HG02970 (cell line): ENCODE measurements around the gene XYLT1.

Experiments used
- ATAC-seq: cut with Tn5 transposase; IDR thresholded peaks from one replicate; pipeline ENCODE4 v1.9.1; 2021; ENCODE audit warnings: mild to moderate bottlenecking, moderate library complexity, moderate number of reproducible peaks; ENCODE audit not compliant: unreplicated experiment, low FRiP score

The XYLT1 gene

DNA sequence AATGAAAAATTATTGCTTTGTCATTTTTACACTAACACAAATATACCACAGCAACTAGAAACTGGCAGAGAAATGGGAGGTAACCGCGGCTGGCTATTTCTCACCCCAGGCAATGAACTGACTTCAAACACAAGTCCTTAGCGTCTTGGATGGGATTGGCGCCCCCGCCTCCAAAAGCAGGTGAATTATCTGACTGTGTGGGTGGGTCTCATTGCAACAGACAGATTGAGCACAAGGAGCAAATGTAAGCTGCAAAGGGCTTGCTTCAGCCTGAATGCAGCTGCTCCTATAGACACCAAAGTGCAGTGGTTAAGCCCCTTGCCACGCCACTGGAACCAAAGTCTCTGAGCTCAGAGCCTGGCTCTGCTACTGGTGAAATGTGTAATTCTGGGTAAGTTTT lies 225.0 kb downstream of the XYLT1 start:
- ATAC-seq = no peak

DNA sequence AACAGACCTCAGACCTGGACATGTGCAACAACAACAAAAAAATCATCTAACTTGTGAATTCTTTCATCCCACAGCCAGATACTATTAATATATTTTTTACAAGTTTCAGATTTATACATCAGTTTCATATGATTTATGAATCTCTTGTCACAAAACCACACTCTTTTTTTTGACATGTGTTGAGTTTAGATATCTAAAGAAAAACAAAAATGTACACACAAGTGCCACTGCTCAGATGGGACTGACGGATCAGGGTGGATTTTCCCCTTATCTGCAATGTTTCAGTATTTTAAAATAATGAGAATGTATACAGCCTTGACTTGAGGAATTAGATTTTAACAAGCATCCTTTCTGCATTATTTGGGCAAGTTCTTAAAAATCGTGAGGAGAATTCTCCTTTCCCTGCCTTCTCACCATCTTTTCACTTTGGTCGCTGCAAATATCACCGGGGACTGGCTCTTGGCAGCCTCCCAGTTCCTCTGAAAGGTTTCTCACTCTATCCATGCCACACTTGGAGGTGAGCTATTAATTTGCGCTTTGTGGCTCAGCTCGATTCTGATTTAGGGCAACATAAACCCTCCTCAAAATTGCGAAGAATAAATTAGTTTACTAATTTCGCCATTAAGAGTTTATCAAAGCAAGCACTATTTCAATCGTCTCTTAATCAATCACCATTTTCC lies 225.7 kb downstream of the XYLT1 start:
- no peak for ATAC-seq

DNA sequence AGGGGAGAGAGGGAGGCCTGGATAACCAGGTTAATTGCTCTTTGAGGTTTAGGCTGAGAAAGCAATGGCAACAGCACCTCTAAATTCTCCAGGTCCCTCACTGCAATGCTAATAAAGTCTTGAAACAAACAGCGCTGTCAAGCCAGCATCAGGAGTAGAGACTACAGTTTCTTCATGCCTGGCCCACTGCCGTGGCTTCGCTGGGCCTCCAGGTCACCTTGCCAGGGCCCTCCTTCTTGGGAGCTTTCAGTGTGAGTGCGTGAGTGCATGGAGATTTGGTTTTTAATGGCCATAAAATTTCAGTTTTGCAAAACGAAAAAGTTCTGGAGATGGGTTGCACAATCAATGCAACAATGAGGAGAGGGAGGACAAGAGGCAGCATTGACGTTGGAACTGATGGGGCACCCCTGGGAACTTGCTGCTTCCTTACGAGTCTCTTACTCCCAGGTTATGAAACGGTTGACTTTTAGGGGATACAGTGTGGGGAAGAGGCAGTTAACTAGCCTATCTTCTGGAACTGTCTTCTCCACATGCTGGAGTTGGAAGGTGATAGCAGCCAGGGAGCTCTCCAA lies 229.4 kb downstream of the XYLT1 start:
- ATAC-seq = no peak

GRCh38 chr16:17238285-17239028 lies 232.3 kb downstream of the XYLT1 start:
- ATAC-seq = no peak

GRCh38 chr16:17237350-17237944 lies 233.3 kb downstream of the XYLT1 start:
- ATAC-seq = no peak

- ATAC-seq = no peak
Measured at GRCh38 chr16:17235147-17235815, 235.5 kb downstream of the XYLT1 start.

DNA sequence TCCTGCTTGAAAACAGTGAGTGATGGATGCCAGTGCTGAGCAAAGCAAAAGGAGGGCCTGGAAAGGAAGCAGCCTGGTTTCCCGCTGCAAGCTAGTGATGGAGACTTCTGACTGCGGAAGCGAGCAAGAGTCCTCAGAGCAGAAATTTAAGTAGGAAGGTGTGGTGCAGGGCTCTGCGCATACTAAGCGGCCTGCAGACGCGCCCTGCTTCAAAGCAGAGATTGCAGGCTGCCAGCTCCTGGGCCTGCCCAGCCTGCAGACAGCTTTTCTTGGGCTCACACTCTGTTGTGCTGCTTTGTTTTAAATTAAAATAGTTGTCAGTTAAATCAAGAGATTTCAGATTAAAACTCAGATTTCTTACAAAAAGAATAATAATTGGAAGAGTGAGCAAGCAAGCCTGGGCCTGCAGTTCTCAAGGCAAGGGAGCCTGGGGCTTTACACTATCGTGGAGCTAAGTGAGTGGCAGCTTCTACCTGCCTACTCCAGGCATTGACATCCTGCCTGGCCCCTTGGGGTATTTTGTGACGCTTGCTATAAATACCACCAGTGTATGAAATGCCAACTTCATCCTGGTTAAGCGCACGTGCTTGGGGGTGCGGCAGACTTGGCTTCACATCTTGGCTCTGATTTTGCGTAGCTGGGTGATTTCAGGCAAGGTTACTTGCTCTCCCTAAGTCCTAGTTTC lies 237.3 kb downstream of the XYLT1 start:
- no peak for ATAC-seq

DNA sequence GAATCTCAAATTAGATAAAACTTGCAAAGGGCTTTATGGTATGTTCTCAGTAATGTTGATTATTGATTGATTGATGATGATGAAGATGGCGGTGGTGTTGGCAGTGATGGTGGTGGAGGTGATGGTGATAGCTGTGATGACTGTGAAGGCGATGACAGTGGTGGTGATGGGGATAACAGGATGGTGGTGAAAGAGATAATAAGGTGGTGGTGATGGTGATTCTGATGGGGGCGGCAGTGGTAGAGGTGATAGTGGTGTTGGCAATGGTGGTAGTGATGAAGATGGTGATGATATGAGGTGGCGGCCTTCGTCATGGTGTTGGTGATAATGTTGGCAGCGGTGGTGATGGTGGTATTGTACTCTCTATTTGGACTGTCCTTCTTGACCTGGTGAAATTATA lies 238.3 kb downstream of the XYLT1 start:
- ATAC-seq = no peak

- ATAC-seq = no peak
Measured at GRCh38 chr16:17231972-17232371, 238.8 kb downstream of the XYLT1 start.

DNA sequence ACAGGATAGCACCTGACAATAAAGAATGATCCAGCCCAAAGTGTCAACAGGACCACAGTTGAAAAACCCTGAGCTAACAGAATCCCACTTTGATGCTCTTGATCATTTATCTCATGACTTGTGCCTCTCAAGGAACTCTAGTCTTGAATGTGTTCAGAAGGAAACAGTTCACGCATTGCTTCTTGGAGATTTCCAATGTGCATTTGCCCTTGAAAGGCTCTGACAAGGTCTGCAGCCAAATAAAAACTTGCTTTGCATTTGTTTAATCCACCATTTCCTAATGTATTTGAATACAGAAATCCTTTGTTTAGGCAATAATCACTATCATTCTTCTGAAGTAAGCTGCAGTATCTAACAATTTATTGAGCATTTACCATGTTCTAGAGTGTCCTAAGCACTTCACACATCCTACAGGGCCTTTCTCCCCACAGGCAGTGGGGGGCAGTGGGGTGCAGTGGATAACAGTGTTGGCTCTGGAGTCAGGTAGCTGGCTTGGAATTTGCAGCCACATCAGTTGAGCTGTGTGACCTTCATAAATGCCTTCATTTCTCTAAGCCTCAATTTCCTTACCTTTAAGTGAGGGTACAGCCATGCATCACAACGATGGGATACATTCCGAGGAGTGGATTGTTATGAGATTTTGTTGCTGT lies 239.7 kb downstream of the XYLT1 start:
- no peak for ATAC-seq

DNA sequence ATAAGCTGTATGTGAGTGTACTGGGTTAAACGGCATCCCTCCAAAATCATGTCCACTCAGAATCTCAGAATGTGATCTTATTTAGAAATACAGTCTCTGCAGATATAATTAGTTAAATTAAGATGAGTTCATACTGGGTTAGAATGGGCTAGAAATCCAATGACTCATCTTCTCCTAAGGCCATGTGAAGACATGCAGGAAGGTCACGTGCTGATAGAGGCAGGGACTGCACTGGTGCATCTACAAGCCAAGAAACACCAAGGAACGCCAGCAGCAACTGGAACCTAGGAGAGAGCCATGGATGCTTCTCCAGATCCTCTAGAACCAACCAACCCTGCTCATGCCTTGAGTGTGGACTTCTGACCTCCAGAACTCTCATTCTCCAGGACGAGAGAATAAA lies 241.0 kb downstream of the XYLT1 start:
- no peak for ATAC-seq

GRCh38 chr16:17229131-17229530 lies 241.6 kb downstream of the XYLT1 start:
- no peak for ATAC-seq

DNA sequence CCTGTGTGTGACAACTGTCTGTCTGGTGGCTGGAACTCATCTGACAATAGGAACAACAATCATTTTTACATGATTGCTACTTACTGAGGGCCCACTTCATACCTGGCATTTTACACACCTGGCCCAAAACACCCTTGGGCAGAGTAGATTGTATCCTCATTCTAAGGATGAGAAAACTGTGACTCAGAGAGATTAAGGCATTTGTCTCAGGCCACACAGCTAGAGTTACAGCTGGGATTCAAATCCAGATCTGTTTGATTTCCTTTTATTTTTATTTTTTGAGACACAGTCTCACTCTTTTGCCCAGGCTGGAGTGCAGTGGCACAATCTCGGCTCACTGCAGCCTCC lies 242.1 kb downstream of the XYLT1 start:
- no peak for ATAC-seq

GRCh38 chr16:17228048-17228707 lies 242.6 kb downstream of the XYLT1 start:
- no peak for ATAC-seq

DNA sequence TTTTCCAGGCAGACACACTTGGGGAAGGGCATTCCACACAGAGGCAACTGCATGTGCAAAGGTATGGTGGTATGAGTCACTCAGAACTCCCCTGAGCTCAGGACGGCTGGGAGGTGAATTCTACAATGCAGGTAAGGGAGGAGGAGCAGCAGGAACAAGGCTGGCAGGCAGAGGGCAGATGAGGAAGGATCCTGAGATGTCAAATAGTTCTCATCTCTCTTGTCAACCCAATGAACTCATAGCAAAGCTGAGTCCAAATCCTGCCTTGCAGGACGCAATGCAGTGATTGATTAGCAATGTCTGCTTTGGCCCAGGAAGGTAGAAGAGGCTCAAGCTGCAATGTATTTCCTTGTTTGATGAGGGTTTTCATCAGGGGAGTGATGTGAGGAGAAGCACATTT lies 243.5 kb downstream of the XYLT1 start:
- ATAC-seq = no peak

- ATAC-seq = no peak
Measured at GRCh38 chr16:17225541-17225940, 245.2 kb downstream of the XYLT1 start.

DNA sequence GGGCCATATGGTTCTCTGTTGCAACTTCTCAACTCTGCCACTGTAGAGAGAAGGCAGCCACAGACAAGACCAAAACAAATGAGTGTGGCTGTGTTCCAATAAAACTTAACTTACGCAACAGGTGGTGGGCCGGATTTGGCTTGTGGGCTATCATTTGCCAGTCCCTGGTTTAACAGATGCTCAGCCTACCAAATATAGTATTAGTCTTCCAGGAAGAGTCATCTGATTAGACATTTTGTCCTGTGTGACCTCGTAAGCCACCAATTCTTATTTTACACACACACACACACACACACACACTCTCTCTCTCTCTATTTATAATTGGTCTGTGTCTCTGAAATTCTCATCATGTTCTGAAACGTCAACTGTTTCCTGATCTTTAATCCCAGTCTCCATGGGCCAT lies 245.9 kb downstream of the XYLT1 start:
- ATAC-seq = no peak

- no peak for ATAC-seq
Measured at GRCh38 chr16:17224350-17224749, 246.4 kb downstream of the XYLT1 start.

DNA sequence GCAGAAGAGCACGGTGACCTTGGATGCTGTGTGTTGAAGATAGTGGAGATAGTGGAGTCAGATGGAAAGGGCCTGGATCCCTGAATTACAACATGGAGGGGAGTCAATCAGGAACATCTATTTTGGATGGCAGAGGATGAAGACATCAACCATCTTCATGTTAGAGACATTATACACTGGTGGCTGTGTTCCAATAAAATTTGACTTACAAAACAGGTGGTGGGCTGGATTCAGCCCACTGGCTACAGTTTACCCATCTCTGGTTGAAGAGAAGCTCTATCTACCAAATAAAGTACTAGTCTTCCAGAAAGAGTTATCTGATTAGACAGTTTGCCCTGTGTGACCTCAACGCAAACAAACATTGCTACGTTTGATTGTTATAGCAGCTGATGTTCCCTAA lies 247.2 kb downstream of the XYLT1 start:
- ATAC-seq = no peak
